A549 (cell line): ENCODE data around the gene JAM3. TPM values are rescaled to one million over a fixed set of nuclear protein-coding genes. Genes with fewer than 3 reads are reported as not detected.
A peak's percentile ranks its signal among the peaks of the same experiment; 100 is the strongest.
"Not testable (repeated sequence)": the region's sequence is repeated elsewhere in the genome, so short reads cannot be mapped to it uniquely, and the experiment has no call there.

Source experiments
- ATAC-seq, 2 experiments: fragments of 200-7000 bp in 1 of 2; fragments of >200 bp in 1 of 2; cut with Nextera tagmentation in 1 of 2; cut with Tn5 transposase in 1 of 2; 3 replicates each; pipeline versions ENCODE4 v1.8.0 to v1.9.1; 2018 to 2020; ENCODE audit warnings: mild to moderate bottlenecking in 1 of 2, moderate library complexity in 1 of 2
- CTCF ChIA-PET: fragments of 300-600 bp; sonication (Branson Sonifier 250); formaldehyde crosslinking; extraction: SDS; loops from one replicate; lab custom pipeline; 2021; ENCODE audit warnings: antibody characterized with exemption, inconsistent platforms; lab: Yijun Ruan, JAX
- POLR2A ChIA-PET: fragments of 350-600 bp; formaldehyde crosslinking; extraction: SDS; loops from one replicate; lab custom pipeline; 2021; ENCODE audit warnings: antibody characterized with exemption, inconsistent platforms; lab: Yijun Ruan, JAX
- DNase-seq, 2 experiments: peaks; one replicate each; pipeline versions ENCODE4 v3.0.0 to v3.0.0-alpha.2; 2011 to 2016; ENCODE audit warnings: low read depth in 1 of 2, low spot score in 1 of 2
- FAIRE-seq: peaks from 2 replicates; lab custom pipeline; 2011; peaks lifted over from hg19 to GRCh38; lab: Jason Lieb, UNC
- H3K27ac ChIP-seq, 2 experiments: fragments of >200 bp; sonication (Bioruptor Twin); formaldehyde crosslinking; 3 replicates each; pipeline ENCODE4 v1.5.1; 2016 to 2017
- H3K4me1 ChIP-seq: fragments of >200 bp; sonication (Bioruptor Twin); formaldehyde crosslinking; 3 replicates; pipeline ENCODE4 v1.6.1; 2016
- H3K4me2 ChIP-seq: fragments of >200 bp; sonication (Bioruptor Twin); formaldehyde crosslinking; 3 replicates; pipeline ENCODE4 v1.6.1; 2016
- H3K4me3 ChIP-seq: fragments of >200 bp; sonication (Bioruptor Twin); formaldehyde crosslinking; 3 replicates; pipeline ENCODE4 v1.5.1; 2016
- H3K9me3 ChIP-seq: fragments of >200 bp; sonication (Bioruptor Twin); formaldehyde crosslinking; 3 replicates; pipeline ENCODE4 v1.6.1; 2016
- BHLHE40 ChIP-seq: IDR thresholded peaks from 2 replicates; pipeline ENCODE4 v1.6.1; 2012; ENCODE audit warnings: low read depth, low read length, inconsistent platforms
- CEBPB ChIP-seq, 2 experiments: fragments of >200 bp in 1 of 2; sonication (Bioruptor Twin) in 1 of 2; formaldehyde crosslinking in 1 of 2; IDR thresholded peaks; 2 replicates each; pipeline ENCODE4 v1.6.1; 2012 to 2016
- HDAC2 ChIP-seq: fragments of 200-600 bp; sonication (generic); IDR thresholded peaks from 2 replicates; pipeline ENCODE4 v1.6.1; 2016
- HOXB5 ChIP-seq: fragments of 250-450 bp; sonication (Bioruptor Pico); IDR thresholded peaks from 2 replicates; pipeline ENCODE4 v1.5.0; 2020; ENCODE audit warnings: mild to moderate bottlenecking, moderate library complexity
- MAFK ChIP-seq: fragments of 450-650 bp; IDR thresholded peaks from 2 replicates; pipeline ENCODE4 v1.6.1; 2014; ENCODE audit not compliant: partially characterized antibody
- MAZ ChIP-seq: fragments of 150-350 bp; IDR thresholded peaks from 2 replicates; pipeline ENCODE4 v1.6.1; 2014; ENCODE audit warnings: antibody characterized with exemption, low read depth, low read length, borderline replicate concordance
- NFE2L2 ChIP-seq: fragments of 150-350 bp; conservative IDR thresholded peaks from 2 replicates; pipeline ENCODE4 v1.6.1; 2014; ENCODE audit warnings: low read length
- NPAS2 ChIP-seq: fragments of 250-450 bp; sonication (Bioruptor Pico); IDR thresholded peaks from 2 replicates; pipeline ENCODE4 v1.8.0; 2022; ENCODE audit warnings: mild to moderate bottlenecking, moderate library complexity, borderline replicate concordance
- RAD21 ChIP-seq, 2 experiments: fragments of >200 bp in 1 of 2; sonication (Bioruptor Twin) in 1 of 2; formaldehyde crosslinking in 1 of 2; IDR thresholded peaks in 1 of 2; conservative IDR thresholded peaks in 1 of 2; 2 replicates in 1 of 2; 3 replicates in 1 of 2; pipeline ENCODE4 v1.6.1; 2012 to 2018; ENCODE audit warnings: inconsistent platforms in 1 of 2
- TFCP2L1 ChIP-seq: fragments of 250-450 bp; sonication (Bioruptor Pico); IDR thresholded peaks from 2 replicates; pipeline ENCODE4 v1.5.0; 2021; ENCODE audit warnings: mild to moderate bottlenecking
- ZC3H11A ChIP-seq: fragments of 450-650 bp; IDR thresholded peaks from 2 replicates; pipeline ENCODE4 v1.6.1; 2014; ENCODE audit warnings: antibody characterized with exemption, mild to moderate bottlenecking
- ZFP36 ChIP-seq: fragments of 450-650 bp; IDR thresholded peaks from 2 replicates; pipeline ENCODE4 v1.6.1; 2014; ENCODE audit warnings: borderline replicate concordance; ENCODE audit not compliant: partially characterized antibody
- ZNF302 ChIP-seq: fragments of 250-450 bp; sonication (Bioruptor Pico); IDR thresholded peaks from 2 replicates; pipeline ENCODE4 v1.9.0; 2021; ENCODE audit warnings: inconsistent platforms, mild to moderate bottlenecking, moderate library complexity
- ZSCAN20 ChIP-seq: fragments of 250-450 bp; sonication (Bioruptor Pico); IDR thresholded peaks from 2 replicates; pipeline ENCODE4 v1.8.0; 2022; ENCODE audit warnings: mild to moderate bottlenecking, moderate library complexity
- WGBS: methylation state at CpG from one replicate; pipeline ENCODE4 v1.1.6; 2017; ENCODE audit errors: missing lambda C conversion rate; 5-methylcytosine and 5-hydroxymethylcytosine counted together
- polyA plus RNA-seq, 4 experiments: library from polyadenylated mRNA; depleted of rRNA in 3 of 4; stranded (reverse); fragments of >200 nt; fragmentation: RNase III in 1 of 4; extraction: RNeasy Plus Mini Kit Qiagen cat#74134 plus additional on column Dnase treatment in 1 of 4; gene quantifications; 2 replicates in 3 of 4; 3 replicates in 1 of 4; pipeline ENCODE4 v1.2.3, GENCODE V29; 2011 to 2017
- TF ChIP-seq, protein P1 (sequence below): fragments of >200 bp; sonication (Bioruptor Twin); formaldehyde crosslinking; IDR thresholded peaks from 3 replicates; pipeline ENCODE4 v1.5.1; 2016
- TF ChIP-seq, protein P2 (sequence below): IDR thresholded peaks from 2 replicates; pipeline ENCODE4 v1.6.1; 2012
- TF ChIP-seq, protein P3 (sequence below): fragments of >200 bp; sonication (Bioruptor Twin); formaldehyde crosslinking; IDR thresholded peaks from 3 replicates; pipeline ENCODE4 v1.6.1; 2016
- TF ChIP-seq, protein P4 (sequence below): IDR thresholded peaks from 2 replicates; pipeline ENCODE4 v1.6.1; 2012

JAM3 gene
- polyA plus RNA-seq, 2 of the 4 experiments (the other 2 are of a cell fraction), result 4.0 to 5.2 TPM

DNA sequence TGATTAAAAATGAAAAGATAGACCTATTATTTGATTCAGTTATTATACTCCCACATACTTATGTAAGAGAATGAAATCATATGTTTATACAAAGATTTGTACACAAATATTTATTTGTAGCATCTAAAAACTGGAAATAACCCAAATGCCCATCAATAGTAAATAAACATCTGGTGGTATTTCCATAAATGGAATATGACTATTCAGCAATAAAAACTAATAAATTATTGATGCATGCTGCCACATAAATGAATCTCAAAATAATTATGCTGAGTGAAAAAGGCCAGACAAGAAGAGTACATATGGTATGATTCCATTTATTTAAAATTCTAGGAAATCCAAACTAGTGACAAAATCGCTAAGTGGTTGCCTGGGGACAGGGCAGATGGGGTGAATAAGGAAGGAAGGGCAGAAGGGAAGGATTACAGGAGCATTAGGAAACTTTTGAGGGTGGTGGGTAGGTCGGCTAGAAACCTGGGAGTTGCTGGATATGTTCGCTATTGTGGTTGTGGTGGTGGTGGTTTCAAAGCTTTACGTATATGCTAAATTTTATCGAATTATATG, 41.5 kb downstream of the JAM3 start:
- DNase-seq (no peak), ATAC-seq (no peak), FAIRE-seq (no peak)
- peaks cover 6% of the 10 kb centered on the region; the same call in 1 of the 3 replicates for H3K9me3 ChIP-seq
- WGBS, result 24% methylated on average over 5 of the region's 5 CpGs
- TF ChIP-seq CEBPB (IDR thresholded peaks at IDR 0.05), result no peak
- TF ChIP-seq HOXB5 (CRISPR knock-in tag), result no peak
- peak; percentile 34 for TF ChIP-seq MAFK
- POLR2A ChIA-PET, result no interaction called here
- H3K27ac ChIP-seq, result no peak overlapping the region
- CTCF ChIA-PET, result no interaction called here
- no peaks in the 10 kb centered on the region for H3K4me1 ChIP-seq
- H3K4me3 ChIP-seq, result no peak overlapping the region
- H3K4me2 ChIP-seq, result no peak overlapping the region

DNA sequence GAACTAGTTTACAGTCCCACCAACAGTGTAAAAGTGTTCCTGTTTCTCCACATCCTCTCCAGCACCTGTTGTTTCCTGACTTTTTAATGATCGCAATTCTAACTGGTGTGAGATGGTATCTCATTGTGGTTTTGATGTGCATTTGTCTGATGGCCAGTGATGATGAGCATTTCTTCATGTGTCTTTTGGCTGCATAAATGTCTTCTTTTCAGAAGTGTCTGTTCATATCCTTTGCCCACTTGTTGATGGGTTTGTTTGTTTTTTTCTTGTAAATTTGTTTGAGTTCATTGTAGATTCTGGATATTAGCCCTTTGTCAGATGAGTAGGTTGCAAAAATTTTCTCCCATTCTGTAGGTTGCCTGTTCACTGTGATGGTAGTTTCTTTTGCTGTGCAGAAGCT, 44.9 kb downstream of the JAM3 start:
- no CpG with 5 or more reads among the region's 1 CpG for WGBS
- CTCF ChIA-PET, DNase-seq: not testable (repeated sequence)

DNA sequence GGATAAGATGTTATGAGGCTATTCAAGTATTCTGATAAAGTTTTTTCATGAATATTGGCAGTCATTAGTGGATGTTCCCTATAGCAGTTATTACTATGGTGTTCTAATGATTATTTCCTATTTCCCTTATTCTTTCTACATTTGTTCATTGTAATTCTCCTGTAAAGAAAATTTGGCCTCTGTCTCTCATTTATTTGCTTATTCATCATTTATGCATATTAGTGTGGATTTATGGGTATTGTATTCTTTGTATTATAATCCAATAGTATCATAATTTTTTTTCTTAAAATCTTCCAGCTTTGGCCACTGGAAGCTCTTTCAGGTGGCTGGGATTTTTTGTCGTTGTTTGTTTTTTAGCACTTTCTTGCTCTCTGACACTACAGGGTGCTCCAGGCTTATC, 47.3 kb downstream of the JAM3 start:
- 4% methylated on average over 1 of the region's 1 CpG for WGBS
- Histone ChIP-seq H3K9me3 (no peaks in the 10 kb centered on the region), H3K27ac (no peak overlapping the region), H3K4me2 (no peak overlapping the region), H3K4me1 (no peaks in the 10 kb centered on the region), H3K4me3 (no peak overlapping the region)
- ChIA-PET POLR2A (no interaction called here), CTCF (no interaction called here)
- TF ChIP-seq TFCP2L1 (CRISPR knock-in tag), result no peak
- no peak for TF ChIP-seq ZNF302 (CRISPR knock-in tag)
- TF ChIP-seq MAFK, result peak; percentile 43
- no peak for ATAC-seq
- no peak for DNase-seq
- FAIRE-seq, result no peak

More for the DNA sequence above, 44.9 kb downstream of the JAM3 start:
- H3K4me2 ChIP-seq, FAIRE-seq, H3K4me3 ChIP-seq, H3K4me1 ChIP-seq, POLR2A ChIA-PET, ATAC-seq, H3K27ac ChIP-seq, H3K9me3 ChIP-seq: not testable (repeated sequence)

DNA sequence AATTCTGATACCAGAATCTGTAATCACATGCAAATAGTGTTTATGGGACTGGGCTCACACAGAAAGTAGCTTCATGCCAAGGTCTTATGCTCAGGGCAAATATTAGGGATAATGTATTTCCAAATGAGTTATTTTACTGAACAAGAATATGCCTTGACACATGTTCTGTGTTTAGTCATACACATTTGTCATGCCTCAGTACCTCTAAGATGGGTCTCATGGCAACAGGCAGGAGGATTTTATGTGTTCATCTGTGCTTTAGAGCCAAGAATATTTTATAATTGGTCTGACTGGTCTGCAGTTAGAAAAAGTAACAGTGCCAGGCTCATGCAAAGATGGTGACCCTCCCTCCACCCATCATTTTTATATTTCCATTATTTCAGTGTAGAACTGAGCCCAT, 49.1 kb downstream of the JAM3 start:
- TF ChIP-seq BHLHE40, result no peak
- no peak for TF ChIP-seq MAZ
- TF ChIP-seq, protein P1, sequence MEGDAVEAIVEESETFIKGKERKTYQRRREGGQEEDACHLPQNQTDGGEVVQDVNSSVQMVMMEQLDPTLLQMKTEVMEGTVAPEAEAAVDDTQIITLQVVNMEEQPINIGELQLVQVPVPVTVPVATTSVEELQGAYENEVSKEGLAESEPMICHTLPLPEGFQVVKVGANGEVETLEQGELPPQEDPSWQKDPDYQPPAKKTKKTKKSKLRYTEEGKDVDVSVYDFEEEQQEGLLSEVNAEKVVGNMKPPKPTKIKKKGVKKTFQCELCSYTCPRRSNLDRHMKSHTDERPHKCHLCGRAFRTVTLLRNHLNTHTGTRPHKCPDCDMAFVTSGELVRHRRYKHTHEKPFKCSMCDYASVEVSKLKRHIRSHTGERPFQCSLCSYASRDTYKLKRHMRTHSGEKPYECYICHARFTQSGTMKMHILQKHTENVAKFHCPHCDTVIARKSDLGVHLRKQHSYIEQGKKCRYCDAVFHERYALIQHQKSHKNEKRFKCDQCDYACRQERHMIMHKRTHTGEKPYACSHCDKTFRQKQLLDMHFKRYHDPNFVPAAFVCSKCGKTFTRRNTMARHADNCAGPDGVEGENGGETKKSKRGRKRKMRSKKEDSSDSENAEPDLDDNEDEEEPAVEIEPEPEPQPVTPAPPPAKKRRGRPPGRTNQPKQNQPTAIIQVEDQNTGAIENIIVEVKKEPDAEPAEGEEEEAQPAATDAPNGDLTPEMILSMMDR, result no peak
- TF ChIP-seq, protein P2, sequence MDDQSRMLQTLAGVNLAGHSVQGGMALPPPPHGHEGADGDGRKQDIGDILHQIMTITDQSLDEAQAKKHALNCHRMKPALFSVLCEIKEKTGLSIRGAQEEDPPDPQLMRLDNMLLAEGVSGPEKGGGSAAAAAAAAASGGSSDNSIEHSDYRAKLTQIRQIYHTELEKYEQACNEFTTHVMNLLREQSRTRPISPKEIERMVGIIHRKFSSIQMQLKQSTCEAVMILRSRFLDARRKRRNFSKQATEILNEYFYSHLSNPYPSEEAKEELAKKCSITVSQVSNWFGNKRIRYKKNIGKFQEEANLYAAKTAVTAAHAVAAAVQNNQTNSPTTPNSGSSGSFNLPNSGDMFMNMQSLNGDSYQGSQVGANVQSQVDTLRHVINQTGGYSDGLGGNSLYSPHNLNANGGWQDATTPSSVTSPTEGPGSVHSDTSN, result no peak
- no peak for TF ChIP-seq ZC3H11A
- TF ChIP-seq HDAC2, result no peak
- no peak for TF ChIP-seq NFE2L2
- TF ChIP-seq ZSCAN20 (CRISPR knock-in tag), result no peak
- TF ChIP-seq NPAS2, result no peak
- TF ChIP-seq, protein P3, sequence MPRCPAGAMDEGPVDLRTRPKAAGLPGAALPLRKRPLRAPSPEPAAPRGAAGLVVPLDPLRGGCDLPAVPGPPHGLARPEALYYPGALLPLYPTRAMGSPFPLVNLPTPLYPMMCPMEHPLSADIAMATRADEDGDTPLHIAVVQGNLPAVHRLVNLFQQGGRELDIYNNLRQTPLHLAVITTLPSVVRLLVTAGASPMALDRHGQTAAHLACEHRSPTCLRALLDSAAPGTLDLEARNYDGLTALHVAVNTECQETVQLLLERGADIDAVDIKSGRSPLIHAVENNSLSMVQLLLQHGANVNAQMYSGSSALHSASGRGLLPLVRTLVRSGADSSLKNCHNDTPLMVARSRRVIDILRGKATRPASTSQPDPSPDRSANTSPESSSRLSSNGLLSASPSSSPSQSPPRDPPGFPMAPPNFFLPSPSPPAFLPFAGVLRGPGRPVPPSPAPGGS, result no peak
- TF ChIP-seq, protein P4, sequence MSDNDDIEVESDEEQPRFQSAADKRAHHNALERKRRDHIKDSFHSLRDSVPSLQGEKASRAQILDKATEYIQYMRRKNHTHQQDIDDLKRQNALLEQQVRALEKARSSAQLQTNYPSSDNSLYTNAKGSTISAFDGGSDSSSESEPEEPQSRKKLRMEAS, result no peak
- TF ChIP-seq RAD21 (conservative IDR thresholded peaks at IDR 0.05 in 1 of 2, IDR thresholded peaks at IDR 0.05 in 1 of 2), result no peak
- no peak for TF ChIP-seq ZFP36
- no peak overlapping the region for H3K27ac ChIP-seq
- H3K9me3 ChIP-seq, result no peaks in the 10 kb centered on the region
- DNase-seq (no peak), ATAC-seq (no peak), FAIRE-seq (no peak)
- CTCF ChIA-PET, result no interaction called here
- POLR2A ChIA-PET, result no interaction called here
- no peaks in the 10 kb centered on the region for H3K4me1 ChIP-seq
- no peak overlapping the region for H3K4me3 ChIP-seq
- no peak overlapping the region for H3K4me2 ChIP-seq
